Mucosa of stomach (tissue), 1 donor: ENCODE measurements around the gene MTRR.

Source experiments
- H3K27me3 ChIP-seq: one replicate; pipeline ENCODE4 v1.7.0; 2013; ENCODE audit warnings: mild to moderate bottlenecking, low read length; ENCODE audit not compliant: control insufficient read depth, insufficient read depth
- H3K36me3 ChIP-seq: one replicate; pipeline ENCODE4 v1.7.0; 2013; ENCODE audit warnings: low read length; ENCODE audit not compliant: control insufficient read depth, insufficient read depth
- H3K4me1 ChIP-seq: one replicate; pipeline ENCODE4 v1.7.0; 2013; ENCODE audit warnings: mild to moderate bottlenecking, low read length; ENCODE audit not compliant: control insufficient read depth, insufficient read depth
- H3K4me3 ChIP-seq: one replicate; pipeline ENCODE4 v1.7.0; 2013; ENCODE audit warnings: low read length
- H3K9ac ChIP-seq: one replicate; pipeline ENCODE4 v1.7.0; 2013; ENCODE audit warnings: mild to moderate bottlenecking, low read length, moderate library complexity
- H3K9me3 ChIP-seq: one replicate; pipeline ENCODE4 v1.7.0; 2013; ENCODE audit warnings: mild to moderate bottlenecking, low read length, moderate library complexity; ENCODE audit not compliant: control insufficient read depth
- donor health status: Pancreatic carcinoma.

The MTRR gene

DNA sequence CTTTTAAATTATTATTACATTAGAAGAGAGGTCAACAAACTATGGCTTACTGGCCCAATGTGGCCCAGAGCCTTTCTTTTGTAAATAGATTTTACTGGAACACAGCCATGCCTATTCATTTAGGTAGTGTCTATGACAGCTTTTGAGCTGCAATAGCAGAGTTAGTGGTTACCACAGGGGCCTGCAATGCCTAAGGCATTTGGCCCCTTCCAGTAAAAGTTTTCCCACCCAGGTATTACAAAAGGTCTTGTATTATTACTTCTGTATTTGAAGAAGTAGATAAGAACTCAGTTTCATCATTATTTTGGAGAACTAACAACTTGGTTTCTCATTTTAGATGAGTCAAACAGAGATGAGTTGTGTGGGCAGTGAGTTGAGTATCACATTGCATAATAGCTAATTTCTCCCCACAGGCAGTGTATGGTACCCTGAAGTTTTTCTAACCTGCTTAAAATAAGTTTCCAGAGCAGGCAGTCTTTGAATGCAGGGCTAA lies 9.5 kb downstream of the MTRR start:
- Histone ChIP-seq H3K36me3 (peaks cover 19% of the 10 kb centered on the region), H3K4me1 (peaks cover 22% of the 10 kb centered on the region), H3K4me3 (no peak overlapping the region), H3K9me3 (no peaks in the 10 kb centered on the region), H3K9ac (no peak overlapping the region), H3K27me3 (no peaks in the 10 kb centered on the region)

DNA sequence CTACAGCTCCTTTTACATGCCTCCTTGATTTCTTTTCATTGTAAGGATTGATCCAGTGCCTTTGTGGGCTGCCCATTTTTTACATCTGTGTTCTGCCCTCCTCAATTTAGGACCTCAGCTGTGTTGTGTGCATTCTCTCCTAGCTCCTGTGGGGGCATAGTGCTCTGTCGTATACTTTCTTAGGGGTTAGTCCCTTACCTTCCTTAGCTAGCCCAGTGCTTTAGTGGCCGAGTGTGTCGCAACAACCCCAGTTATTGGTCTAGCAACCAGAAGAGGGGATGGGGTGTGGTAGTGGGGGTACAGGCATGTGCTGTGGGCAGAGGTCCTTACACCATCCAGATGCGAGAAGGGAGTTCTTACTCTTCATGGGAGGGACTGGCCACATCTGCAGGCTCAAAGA lies 12.1 kb downstream of the MTRR start:
- H3K4me1 ChIP-seq, result peaks cover 22% of the 10 kb centered on the region
- H3K9ac ChIP-seq, result no peak overlapping the region
- no peaks in the 10 kb centered on the region for H3K27me3 ChIP-seq
- no peaks in the 10 kb centered on the region for H3K9me3 ChIP-seq
- H3K36me3 ChIP-seq, result peaks cover 19% of the 10 kb centered on the region
- H3K4me3 ChIP-seq, result no peak overlapping the region

DNA sequence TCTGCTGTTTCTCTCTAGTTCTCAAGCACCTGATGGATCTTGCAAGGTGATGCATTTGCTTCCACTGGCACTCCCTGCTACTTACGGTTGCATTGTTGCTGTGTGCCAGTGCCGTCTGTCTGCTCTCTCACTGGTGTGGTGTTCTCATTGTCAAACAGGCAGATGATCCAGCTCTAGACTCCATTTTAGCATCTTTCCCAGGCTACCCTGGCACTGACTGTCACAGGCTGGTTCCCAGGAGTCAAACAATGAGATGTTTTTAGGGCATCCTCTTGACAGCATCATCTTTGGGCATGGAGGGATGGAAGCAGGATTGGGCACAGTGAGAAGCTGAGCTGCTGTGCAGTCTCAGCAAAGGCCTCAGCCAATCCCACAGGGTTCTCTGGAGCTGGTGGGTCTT lies 12.9 kb downstream of the MTRR start:
- Histone ChIP-seq H3K9ac (no peak overlapping the region), H3K4me1 (peaks cover 22% of the 10 kb centered on the region), H3K9me3 (no peaks in the 10 kb centered on the region), H3K27me3 (no peaks in the 10 kb centered on the region), H3K4me3 (no peak overlapping the region), H3K36me3 (peaks cover 14% of the 10 kb centered on the region)

DNA sequence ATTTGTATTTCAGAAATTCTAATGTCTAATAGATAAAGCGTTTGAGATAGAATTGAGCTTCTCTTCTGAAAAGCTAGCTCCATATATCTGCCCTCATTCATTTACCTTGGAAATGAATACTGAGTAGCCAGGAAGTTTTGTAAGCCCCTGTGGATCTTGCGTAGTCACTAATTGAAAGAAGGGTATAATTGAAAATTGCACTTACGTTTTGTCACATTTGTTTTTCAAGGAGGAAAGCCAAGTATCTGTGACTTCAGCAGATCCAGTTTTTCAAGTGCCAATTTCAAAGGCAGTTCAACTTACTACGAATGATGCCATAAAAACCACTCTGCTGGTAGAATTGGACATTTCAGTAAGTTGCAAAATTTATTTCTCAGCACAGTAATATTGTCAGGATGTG lies 14.0 kb downstream of the MTRR start:
- no peaks in the 10 kb centered on the region for H3K9me3 ChIP-seq
- H3K36me3 ChIP-seq, result peaks cover 13% of the 10 kb centered on the region
- H3K27me3 ChIP-seq, result no peaks in the 10 kb centered on the region
- no peak overlapping the region for H3K9ac ChIP-seq
- peaks cover 18% of the 10 kb centered on the region for H3K4me1 ChIP-seq
- no peak overlapping the region for H3K4me3 ChIP-seq

DNA sequence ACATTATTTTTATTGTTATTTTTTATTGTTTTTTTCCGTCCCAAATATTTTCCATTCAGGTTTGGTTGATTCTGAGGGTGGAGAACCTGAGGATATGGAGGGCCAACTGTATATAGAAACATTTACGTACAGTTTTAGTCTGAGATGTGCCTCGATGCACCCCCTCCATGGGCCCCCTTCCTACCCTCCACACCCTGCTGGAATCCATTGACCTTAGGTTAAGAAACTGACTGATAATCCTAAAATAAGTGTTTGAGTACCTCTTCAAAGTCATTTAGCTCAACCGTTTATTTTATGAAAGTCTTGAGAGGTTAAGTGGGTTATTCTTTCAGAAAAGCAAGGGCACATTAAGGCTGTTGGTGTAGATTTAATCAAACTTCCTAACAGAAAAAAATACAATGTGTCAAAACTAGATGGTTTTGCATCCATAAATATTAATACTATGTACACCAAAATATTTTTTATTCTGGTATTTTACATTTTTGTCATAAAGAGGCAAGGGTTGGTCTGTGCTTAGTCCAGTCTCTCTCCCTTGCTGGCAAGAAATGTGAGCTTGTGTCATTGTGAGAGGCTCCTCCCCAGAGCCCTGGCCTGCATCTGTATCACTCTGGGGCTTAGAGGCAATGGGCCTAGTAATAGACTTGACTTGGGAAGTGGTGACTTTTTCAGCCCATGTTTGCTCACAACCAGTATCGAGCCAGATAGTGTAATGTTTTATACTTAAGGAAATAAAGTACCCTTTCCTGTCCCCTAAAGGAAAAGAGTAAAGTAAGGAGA lies 15.7 kb downstream of the MTRR start:
- Histone ChIP-seq H3K4me3 (no peak overlapping the region), H3K9me3 (no peaks in the 10 kb centered on the region), H3K9ac (no peak overlapping the region), H3K4me1 (peaks cover 2% of the 10 kb centered on the region), H3K27me3 (no peaks in the 10 kb centered on the region), H3K36me3 (peaks cover 9% of the 10 kb centered on the region)

DNA sequence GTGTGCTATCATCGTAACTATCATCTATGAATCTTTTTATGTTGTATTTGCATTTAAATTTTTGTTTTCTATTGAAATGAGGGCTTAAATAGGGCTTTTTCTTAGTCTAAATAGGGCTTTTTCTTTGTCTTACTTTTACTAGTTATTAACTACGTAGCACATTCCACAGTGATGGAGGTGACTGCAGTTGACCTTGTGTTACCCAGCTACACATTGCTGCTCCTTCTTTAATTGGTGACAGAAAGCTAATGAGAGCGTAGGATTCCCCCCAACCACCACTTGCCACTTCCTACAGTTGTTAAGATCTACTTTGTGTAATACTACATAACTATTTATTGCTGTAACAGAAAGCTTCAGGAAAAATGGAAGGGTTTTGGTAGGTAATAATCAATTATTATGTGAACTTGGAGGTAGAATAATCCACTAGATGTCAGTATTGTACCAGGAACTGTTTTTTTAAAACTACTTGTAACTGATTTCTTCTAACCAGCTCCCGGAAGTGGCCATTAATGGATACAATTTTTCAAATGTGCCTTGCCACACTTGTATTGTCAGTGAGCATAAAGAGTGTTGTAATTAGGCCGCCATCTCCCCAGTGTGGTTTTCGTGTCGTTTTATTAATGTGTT lies 18.0 kb downstream of the MTRR start:
- Histone ChIP-seq H3K9me3 (no peaks in the 10 kb centered on the region), H3K36me3 (no peaks in the 10 kb centered on the region), H3K4me3 (no peak overlapping the region), H3K27me3 (no peaks in the 10 kb centered on the region), H3K4me1 (no peaks in the 10 kb centered on the region), H3K9ac (no peak overlapping the region)

DNA sequence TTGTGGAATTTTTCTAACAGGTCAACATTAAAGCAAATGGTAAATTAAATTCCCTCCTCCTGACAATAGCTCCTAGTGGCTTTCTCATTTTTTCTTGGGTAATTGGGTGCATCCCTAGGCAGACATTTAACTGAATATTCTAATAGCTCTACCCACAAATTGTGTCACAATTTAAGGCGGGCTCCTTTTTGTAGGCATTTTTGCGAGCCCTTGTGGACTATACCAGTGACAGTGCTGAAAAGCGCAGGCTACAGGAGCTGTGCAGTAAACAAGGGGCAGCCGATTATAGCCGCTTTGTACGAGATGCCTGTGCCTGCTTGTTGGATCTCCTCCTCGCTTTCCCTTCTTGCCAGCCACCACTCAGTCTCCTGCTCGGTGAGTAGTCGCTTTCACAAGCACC lies 20.0 kb downstream of the MTRR start:
- Histone ChIP-seq H3K9me3 (no peaks in the 10 kb centered on the region), H3K9ac (no peak overlapping the region), H3K4me3 (no peak overlapping the region), H3K27me3 (no peaks in the 10 kb centered on the region), H3K4me1 (no peaks in the 10 kb centered on the region), H3K36me3 (no peaks in the 10 kb centered on the region)

DNA sequence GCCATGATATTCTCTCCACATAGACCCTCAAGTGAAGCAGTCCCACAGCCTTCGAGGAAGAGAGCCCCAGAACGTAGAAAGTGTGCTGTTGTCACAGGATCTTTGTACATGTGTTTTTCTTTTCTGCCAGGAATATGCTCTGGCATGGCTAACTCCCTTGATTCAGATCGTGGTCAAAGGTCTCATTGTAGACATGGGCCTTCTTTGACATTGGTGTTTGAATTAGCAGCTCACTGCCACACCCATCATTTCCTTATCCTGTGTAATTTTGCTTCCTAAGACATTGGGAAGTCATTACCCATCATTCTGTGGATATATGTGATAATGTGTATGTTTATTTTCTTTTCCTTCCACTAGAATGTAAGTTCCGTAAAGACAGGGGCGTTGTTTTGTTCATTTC lies 25.5 kb downstream of the MTRR start:
- Histone ChIP-seq H3K27me3 (no peaks in the 10 kb centered on the region), H3K9me3 (no peaks in the 10 kb centered on the region), H3K4me1 (peaks cover 15% of the 10 kb centered on the region), H3K4me3 (no peak overlapping the region), H3K9ac (no peak overlapping the region), H3K36me3 (peaks cover 5% of the 10 kb centered on the region)

DNA sequence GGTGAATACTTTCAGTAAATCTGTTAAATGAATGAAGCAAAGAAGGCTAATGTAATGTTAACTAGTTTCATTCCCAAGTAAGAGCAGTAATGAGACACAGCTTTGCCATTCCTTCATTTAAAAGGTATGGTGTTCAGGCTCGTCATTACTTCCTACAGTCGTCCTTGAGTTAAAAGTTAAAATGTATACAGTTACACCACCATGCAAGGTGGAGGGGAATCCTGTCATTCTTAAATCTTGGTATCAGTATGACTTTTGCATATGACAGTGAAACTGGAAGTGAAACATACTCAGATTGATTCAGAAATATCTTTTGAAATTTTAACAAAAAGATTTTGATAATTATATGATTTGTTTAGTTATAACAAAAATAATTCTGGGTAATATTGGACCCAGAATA lies 25.9 kb downstream of the MTRR start:
- H3K4me3 ChIP-seq, result no peak overlapping the region
- no peak overlapping the region for H3K9ac ChIP-seq
- H3K4me1 ChIP-seq, result peaks cover 15% of the 10 kb centered on the region
- peaks cover 5% of the 10 kb centered on the region for H3K36me3 ChIP-seq
- H3K9me3 ChIP-seq, result no peaks in the 10 kb centered on the region
- no peaks in the 10 kb centered on the region for H3K27me3 ChIP-seq

DNA sequence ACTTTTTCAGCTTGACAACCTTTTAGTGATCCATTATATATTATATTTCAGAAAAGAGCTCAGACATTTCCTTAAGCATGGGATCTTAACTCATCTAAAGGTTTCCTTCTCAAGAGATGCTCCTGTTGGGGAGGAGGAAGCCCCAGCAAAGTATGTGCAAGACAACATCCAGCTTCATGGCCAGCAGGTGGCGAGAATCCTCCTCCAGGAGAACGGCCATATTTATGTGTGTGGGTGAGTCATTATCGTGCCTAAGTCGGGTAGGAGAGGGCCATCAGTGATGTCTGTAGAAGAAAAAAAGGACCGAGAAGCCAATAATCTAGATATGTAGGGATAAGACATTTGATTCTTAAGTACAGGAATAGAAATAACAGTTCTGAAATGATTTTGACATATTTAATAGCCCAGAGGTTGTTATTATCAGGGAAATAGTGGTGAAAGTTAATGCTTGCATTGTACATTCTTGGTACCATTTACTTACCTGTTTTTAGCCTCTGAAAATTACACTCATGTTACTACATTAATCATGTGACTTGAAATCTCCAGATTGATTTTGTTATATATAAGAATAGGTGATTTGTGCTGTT lies 28.2 kb downstream of the MTRR start:
- Histone ChIP-seq H3K4me1 (peaks cover 15% of the 10 kb centered on the region), H3K4me3 (no peak overlapping the region), H3K9ac (no peak overlapping the region), H3K36me3 (peaks cover 5% of the 10 kb centered on the region), H3K9me3 (no peaks in the 10 kb centered on the region), H3K27me3 (no peaks in the 10 kb centered on the region)

DNA sequence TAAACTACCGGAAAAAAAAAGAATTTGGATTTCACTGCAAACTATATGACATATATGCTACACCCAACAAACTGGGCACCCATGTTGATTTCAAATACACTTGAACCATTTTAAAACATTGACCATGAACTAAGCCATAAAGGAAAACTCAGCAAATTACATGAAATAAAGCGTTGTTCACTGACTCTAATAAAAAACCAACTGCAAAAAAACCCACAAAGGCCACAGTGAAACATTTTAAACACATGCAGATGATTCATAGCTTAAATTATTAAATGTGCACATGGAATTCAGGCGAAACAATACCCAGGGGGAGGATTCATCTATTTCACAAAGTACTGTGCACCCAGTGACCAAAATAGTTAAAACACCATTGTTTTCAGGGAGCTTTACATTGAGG lies 33.3 kb downstream of the MTRR start:
- H3K9ac ChIP-seq, result no peak overlapping the region
- H3K4me3 ChIP-seq, result no peak overlapping the region
- H3K27me3 ChIP-seq, result no peaks in the 10 kb centered on the region
- H3K9me3 ChIP-seq, result no peaks in the 10 kb centered on the region
- H3K4me1 ChIP-seq, result no peaks in the 10 kb centered on the region
- peaks cover 5% of the 10 kb centered on the region for H3K36me3 ChIP-seq
